HG02623 (cell line): ENCODE measurements around the gene FHAD1.

Experiments used
- ATAC-seq: cut with Tn5 transposase; IDR thresholded peaks from one replicate; pipeline ENCODE4 v1.9.1; 2021; ENCODE audit warnings: moderate library complexity; ENCODE audit not compliant: unreplicated experiment

FHAD1 gene

GRCh38 chr1:15245593-15246360 is 1.2 kb upstream of the FHAD1 start:
- no peak for ATAC-seq

GRCh38 chr1:15248216-15248615 is 1.2 kb downstream of the FHAD1 start:
- ATAC-seq: no peak

GRCh38 chr1:15249081-15249480 is 2.1 kb downstream of the FHAD1 start:
- ATAC-seq: no peak

GRCh38 chr1:15251857-15252835 is 5.1 kb downstream of the FHAD1 start:
- ATAC-seq: no peak

- ATAC-seq: no peak
Observed at GRCh38 chr1:15254559-15254958, 7.5 kb downstream of the FHAD1 start.

- no peak for ATAC-seq
Observed at GRCh38 chr1:15255582-15256149, 8.6 kb downstream of the FHAD1 start.

GRCh38 chr1:15256584-15256983 is 9.6 kb downstream of the FHAD1 start:
- ATAC-seq: no peak

GRCh38 chr1:15257309-15257708 is 10.3 kb downstream of the FHAD1 start:
- ATAC-seq: no peak

- ATAC-seq: no peak
Observed at GRCh38 chr1:15258833-15259621, 12.0 kb downstream of the FHAD1 start.

- no peak for ATAC-seq
Observed at GRCh38 chr1:15259622-15260007, 12.6 kb downstream of the FHAD1 start.

- no peak for ATAC-seq
Observed at GRCh38 chr1:15260418-15261154, 13.6 kb downstream of the FHAD1 start.

- no peak for ATAC-seq
Observed at GRCh38 chr1:15261155-15262002, 14.4 kb downstream of the FHAD1 start.

GRCh38 chr1:15262003-15262377 is 15.0 kb downstream of the FHAD1 start:
- ATAC-seq: no peak

- no peak for ATAC-seq
Observed at GRCh38 chr1:15262706-15263105, 15.7 kb downstream of the FHAD1 start.

- ATAC-seq: no peak
Observed at GRCh38 chr1:15264769-15265168, 17.7 kb downstream of the FHAD1 start.

GRCh38 chr1:15271196-15271595 is 24.2 kb downstream of the FHAD1 start:
- ATAC-seq: no peak

GRCh38 chr1:15272009-15272781 is 25.2 kb downstream of the FHAD1 start:
- no peak for ATAC-seq

GRCh38 chr1:15272782-15273127 is 25.7 kb downstream of the FHAD1 start:
- ATAC-seq: no peak

- no peak for ATAC-seq
Observed at GRCh38 chr1:15273274-15273673, 26.3 kb downstream of the FHAD1 start.
